ENCODE measurements around the gene PTCD2. TPM values are rescaled to one million over a fixed set of nuclear protein-coding genes. Genes with fewer than 3 reads are reported as not detected.

The PTCD2 gene
- total and polyA plus RNA-seq, 7 experiments from 2014 or later: 3.7 to 12.6 (median 6.0) TPM

- intact Hi-C loops (cut with micrococcal nuclease): no loop called here
- no peak overlapping the region for H3K27ac ChIP-seq (ENCODE audit: low read depth, low read length)
- no peaks in the 10 kb centered on the region for H3K27me3 ChIP-seq (ENCODE audit: control insufficient read depth in 2 of 2, insufficient read depth in 2 of 2, low read length in 2 of 2)
- no peaks in the 10 kb centered on the region for H3K4me1 ChIP-seq (ENCODE audit: control insufficient read depth in 2 of 2, insufficient read depth in 2 of 2, low read length in 2 of 2)
- Mint-ChIP-seq H3K9me3 (peaks cover 0 to 6% (median 1%) of the 10 kb centered on the region in 11 donors), H3K4me3 (no peak overlapping the region), H3K36me3 (peaks cover 14 to 66% (median 43%) of the 10 kb centered on the region in 5 donors), H3K4me1 (peaks cover under 1 to 15% (median 6%) of the 10 kb centered on the region in 7 donors), H3K27me3 (no peaks in the 10 kb centered on the region), H3K27ac (peak overlapping the region in 1 of 9 donors; percentile 24)
- H3K4me3 ChIP-seq (ENCODE audit: low read length): no peak overlapping the region
- ChIA-PET CTCF (interaction anchor here (0.8 kb wide), 1 partner anchor 37 kb away, joined by 3 read pairs; no protein-coding TSS in a partner anchor), POLR2A (no interaction called here)
- H3K9me3 ChIP-seq (ENCODE audit: control insufficient read depth in 2 of 3, low read length in 3 of 3): no peaks in the 10 kb centered on the region
- DNase-seq (no peak), ATAC-seq (no peak)
- peaks cover 0 to 6% (median 3%) of the 10 kb centered on the region in 3 experiments for H3K36me3 ChIP-seq (ENCODE audit: control insufficient read depth in 2 of 3, insufficient read depth in 3 of 3, low read length in 3 of 3)
Observed at GRCh38 chr5:72281430-72281763, 38.8 kb upstream of the PTCD2 start.

- Mint-ChIP-seq H3K27ac (no peak overlapping the region), H3K4me1 (peaks cover 0 to 14% (median 5%) of the 10 kb centered on the region in 7 donors), H3K36me3 (peaks cover 15 to 66% (median 43%) of the 10 kb centered on the region in 5 donors), H3K9me3 (peaks cover 0 to 4% (median 0%) of the 10 kb centered on the region in 11 donors), H3K4me3 (no peak overlapping the region), H3K27me3 (no peaks in the 10 kb centered on the region)
- no peak overlapping the region for H3K4me3 ChIP-seq (ENCODE audit: low read length)
- H3K36me3 ChIP-seq (ENCODE audit: control insufficient read depth in 2 of 3, insufficient read depth in 3 of 3, low read length in 3 of 3): peaks cover 0 to 6% (median 3%) of the 10 kb centered on the region in 3 experiments
- H3K4me1 ChIP-seq (ENCODE audit: control insufficient read depth in 2 of 2, insufficient read depth in 2 of 2, low read length in 2 of 2): no peaks in the 10 kb centered on the region
- H3K27ac ChIP-seq (ENCODE audit: low read depth, low read length): no peak overlapping the region
- no peak for DNase-seq
- ATAC-seq: no peak
- H3K9me3 ChIP-seq (ENCODE audit: control insufficient read depth in 2 of 3, low read length in 3 of 3): no peaks in the 10 kb centered on the region
- no peaks in the 10 kb centered on the region for H3K27me3 ChIP-seq (ENCODE audit: control insufficient read depth in 2 of 2, insufficient read depth in 2 of 2, low read length in 2 of 2)
- POLR2A ChIA-PET: no interaction called here
- CTCF ChIA-PET: no interaction called here
- intact Hi-C loops (cut with micrococcal nuclease): no loop called here
Observed at GRCh38 chr5:72281764-72282499, 38.2 kb upstream of the PTCD2 start.

GRCh38 chr5:72282878-72283277, 37.3 kb upstream of the PTCD2 start:
- ChIA-PET CTCF (interaction anchor here (0.6 kb wide), 1 partner anchor 149 kb away, joined by 3 read pairs; no protein-coding TSS in a partner anchor), POLR2A (no interaction called here)
- ATAC-seq (no peak), DNase-seq (no peak)
- intact Hi-C loops (cut with micrococcal nuclease): no loop called here
- Histone ChIP-seq H3K36me3 (ENCODE audit: control insufficient read depth in 2 of 3, insufficient read depth in 3 of 3, low read length in 3 of 3) (peaks cover 0 to 6% (median 0%) of the 10 kb centered on the region in 3 experiments), H3K9me3 (ENCODE audit: control insufficient read depth in 2 of 3, low read length in 3 of 3) (no peaks in the 10 kb centered on the region), H3K27me3 (ENCODE audit: control insufficient read depth in 2 of 2, insufficient read depth in 2 of 2, low read length in 2 of 2) (no peaks in the 10 kb centered on the region), H3K27ac (ENCODE audit: low read depth, low read length) (no peak overlapping the region), H3K4me1 (ENCODE audit: control insufficient read depth in 2 of 2, insufficient read depth in 2 of 2, low read length in 2 of 2) (no peaks in the 10 kb centered on the region), H3K4me3 (ENCODE audit: low read length) (no peak overlapping the region)
- peaks cover 0 to 14% (median 4%) of the 10 kb centered on the region in 7 donors for H3K4me1 Mint-ChIP-seq
- H3K27ac Mint-ChIP-seq: no peak overlapping the region
- peaks cover 0 to 4% (median 0%) of the 10 kb centered on the region in 11 donors for H3K9me3 Mint-ChIP-seq
- H3K27me3 Mint-ChIP-seq: no peaks in the 10 kb centered on the region
- H3K36me3 Mint-ChIP-seq: peaks cover 11 to 65% (median 39%) of the 10 kb centered on the region in 5 donors
- no peak overlapping the region for H3K4me3 Mint-ChIP-seq

GRCh38 chr5:72283358-72283757, 36.8 kb upstream of the PTCD2 start:
- peaks cover 0 to 14% (median 4%) of the 10 kb centered on the region in 7 donors for H3K4me1 Mint-ChIP-seq
- Histone ChIP-seq H3K27me3 (ENCODE audit: control insufficient read depth in 2 of 2, insufficient read depth in 2 of 2, low read length in 2 of 2) (no peaks in the 10 kb centered on the region), H3K4me3 (ENCODE audit: low read length) (no peak overlapping the region), H3K9me3 (ENCODE audit: control insufficient read depth in 2 of 3, low read length in 3 of 3) (no peaks in the 10 kb centered on the region), H3K4me1 (ENCODE audit: control insufficient read depth in 2 of 2, insufficient read depth in 2 of 2, low read length in 2 of 2) (no peaks in the 10 kb centered on the region), H3K36me3 (ENCODE audit: control insufficient read depth in 2 of 3, insufficient read depth in 3 of 3, low read length in 3 of 3) (peaks cover 0 to 6% (median 0%) of the 10 kb centered on the region in 3 experiments), H3K27ac (ENCODE audit: low read depth, low read length) (no peak overlapping the region)
- intact Hi-C loops (cut with micrococcal nuclease): no loop called here
- H3K27me3 Mint-ChIP-seq: no peaks in the 10 kb centered on the region
- CTCF ChIA-PET: no interaction called here
- ATAC-seq (no peak), DNase-seq (no peak)
- H3K36me3 Mint-ChIP-seq: peaks cover 10 to 65% (median 39%) of the 10 kb centered on the region in 5 donors
- no peak overlapping the region for H3K4me3 Mint-ChIP-seq
- peak overlapping the region in 1 of 9 donors; percentile 73 for H3K27ac Mint-ChIP-seq
- peaks cover 0 to 3% (median 0%) of the 10 kb centered on the region in 11 donors for H3K9me3 Mint-ChIP-seq
- POLR2A ChIA-PET: no interaction called here

GRCh38 chr5:72284559-72285423, 35.4 kb upstream of the PTCD2 start:
- peaks cover 8 to 64% (median 34%) of the 10 kb centered on the region in 5 donors for H3K36me3 Mint-ChIP-seq
- no peak for ATAC-seq
- H3K27me3 Mint-ChIP-seq: no peaks in the 10 kb centered on the region
- Histone ChIP-seq H3K4me3 (ENCODE audit: low read length) (no peak overlapping the region), H3K36me3 (ENCODE audit: control insufficient read depth in 2 of 3, insufficient read depth in 3 of 3, low read length in 3 of 3) (peaks cover 0 to 4% (median 0%) of the 10 kb centered on the region in 3 experiments), H3K4me1 (ENCODE audit: control insufficient read depth in 2 of 2, insufficient read depth in 2 of 2, low read length in 2 of 2) (no peaks in the 10 kb centered on the region), H3K27me3 (ENCODE audit: control insufficient read depth in 2 of 2, insufficient read depth in 2 of 2, low read length in 2 of 2) (no peaks in the 10 kb centered on the region), H3K9me3 (ENCODE audit: control insufficient read depth in 2 of 3, low read length in 3 of 3) (no peaks in the 10 kb centered on the region), H3K27ac (ENCODE audit: low read depth, low read length) (no peak overlapping the region)
- H3K4me3 Mint-ChIP-seq: no peak overlapping the region
- CTCF ChIA-PET: no interaction called here
- peak overlapping the region in 1 of 9 donors; percentile 3 for H3K27ac Mint-ChIP-seq
- intact Hi-C loops (cut with micrococcal nuclease): no loop called here
- no peak for DNase-seq
- no peaks in the 10 kb centered on the region for H3K9me3 Mint-ChIP-seq
- peaks cover 0 to 14% (median 4%) of the 10 kb centered on the region in 7 donors for H3K4me1 Mint-ChIP-seq
- POLR2A ChIA-PET: no interaction called here

GRCh38 chr5:72285424-72285821, 34.8 kb upstream of the PTCD2 start:
- Histone ChIP-seq H3K9me3 (ENCODE audit: control insufficient read depth in 2 of 3, low read length in 3 of 3) (no peaks in the 10 kb centered on the region), H3K27ac (ENCODE audit: low read depth, low read length) (no peak overlapping the region), H3K36me3 (ENCODE audit: control insufficient read depth in 2 of 3, insufficient read depth in 3 of 3, low read length in 3 of 3) (peaks cover 0 to 11% (median 0%) of the 10 kb centered on the region in 3 experiments), H3K4me1 (ENCODE audit: control insufficient read depth in 2 of 2, insufficient read depth in 2 of 2, low read length in 2 of 2) (no peaks in the 10 kb centered on the region), H3K27me3 (ENCODE audit: control insufficient read depth in 2 of 2, insufficient read depth in 2 of 2, low read length in 2 of 2) (no peaks in the 10 kb centered on the region), H3K4me3 (ENCODE audit: low read length) (no peak overlapping the region)
- ATAC-seq: no peak
- H3K27ac Mint-ChIP-seq: no peak overlapping the region
- H3K4me1 Mint-ChIP-seq: peaks cover 0 to 14% (median 4%) of the 10 kb centered on the region in 7 donors
- ChIA-PET POLR2A (no interaction called here), CTCF (no interaction called here)
- no peaks in the 10 kb centered on the region for H3K27me3 Mint-ChIP-seq
- intact Hi-C loops (cut with micrococcal nuclease): no loop called here
- no peak for DNase-seq
- peaks cover 8 to 67% (median 37%) of the 10 kb centered on the region in 5 donors for H3K36me3 Mint-ChIP-seq
- H3K9me3 Mint-ChIP-seq: no peaks in the 10 kb centered on the region
- no peak overlapping the region for H3K4me3 Mint-ChIP-seq
